Stimulated activated effector memory CD8-positive, alpha-beta T cell treated with anti-CD3 and anti-CD28 coated beads, Interleukin-12 subunit alpha, Interleukin-12 subunit beta, amount 100 ng/mL, for 72 hours (primary cell): Measurements from ENCODE around the gene RPS3.
A peak's percentile ranks its signal among the peaks of the same experiment; 100 is the strongest.
"Not testable (repeated sequence)": the region's sequence is repeated elsewhere in the genome, so short reads cannot be mapped to it uniquely, and the experiment has no call there.

Experiments used
- ATAC-seq: fragments of 150-1000 bp; cut with Tn5 transposase; 2 replicates; pipeline ENCODE4 v1.10.0; 2021
- DNase-seq, 2 donors: peaks; one replicate each; pipeline ENCODE4 v3.0.0; 2021 to 2022; ENCODE audit warnings: low spot score in 2 of 2
- H3K27ac Mint-ChIP-seq: one replicate; pipeline ENCODE4 v1.8.0; 2022; ENCODE audit warnings: mild to moderate bottlenecking, mixed read lengths
- H3K36me3 Mint-ChIP-seq: one replicate; pipeline ENCODE4 v1.8.0; 2022; ENCODE audit warnings: mild to moderate bottlenecking, mixed read lengths
- H3K4me1 Mint-ChIP-seq: one replicate; pipeline ENCODE4 v1.8.0; 2022; ENCODE audit warnings: mixed read lengths
- H3K4me3 Mint-ChIP-seq: one replicate; pipeline ENCODE4 v1.8.0; 2022; ENCODE audit warnings: mild to moderate bottlenecking, mixed read lengths
- H3K9me3 Mint-ChIP-seq: one replicate; pipeline ENCODE4 v1.8.0; 2022; ENCODE audit warnings: mixed read lengths

The RPS3 gene

DNA sequence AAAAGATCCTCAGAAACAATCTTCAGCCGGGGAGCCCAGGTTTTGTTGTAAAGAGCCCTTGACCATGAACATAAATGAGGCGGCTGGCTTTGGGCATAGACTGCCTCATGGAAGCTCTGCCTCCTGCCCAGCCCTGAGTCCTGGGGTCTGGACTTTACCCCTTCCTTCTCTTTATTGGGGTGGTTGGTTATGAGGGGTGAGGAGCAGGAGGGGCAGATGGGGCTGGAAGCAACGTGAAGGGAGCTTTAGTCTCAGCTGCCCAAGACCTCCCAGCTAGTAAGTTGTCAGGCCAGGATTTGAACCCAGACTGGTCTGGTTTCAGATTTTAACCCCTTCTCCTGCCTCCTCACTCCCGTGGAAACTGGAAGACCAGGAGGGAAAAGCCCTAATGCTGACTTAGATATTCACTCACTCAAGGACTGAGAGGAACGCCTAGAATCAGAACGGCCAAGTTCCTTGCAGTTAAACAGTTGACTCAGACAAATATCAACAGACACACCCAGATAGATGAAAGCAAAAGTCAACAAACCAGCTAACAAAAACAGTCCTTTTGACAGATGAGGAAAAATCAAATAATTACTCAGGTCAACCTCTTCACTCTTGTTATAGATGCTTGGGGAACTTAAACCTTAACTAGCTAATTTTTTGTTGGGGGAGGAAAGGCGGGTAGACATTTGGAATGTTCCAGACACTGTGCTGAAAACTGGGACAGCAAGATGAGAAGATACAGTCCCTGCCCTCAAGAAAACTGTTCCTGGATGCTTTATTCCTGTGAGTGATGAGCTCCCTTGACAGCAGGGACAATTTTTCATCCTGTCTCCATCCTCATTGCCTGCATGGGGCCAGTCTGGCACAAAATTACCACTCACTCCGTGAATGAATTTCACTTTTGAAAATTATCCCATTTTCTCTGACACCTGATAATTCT lies 27.1 kb upstream of the RPS3 start:
- Mint-ChIP-seq H3K9me3 (no peaks in the 10 kb centered on the region), H3K36me3 (no peaks in the 10 kb centered on the region), H3K27ac (no peak overlapping the region), H3K4me3 (no peak overlapping the region), H3K4me1 (peaks cover 7% of the 10 kb centered on the region)
- ATAC-seq (no peak), DNase-seq (no peak)

GRCh38 chr11:75373201-75373600 lies 26.1 kb upstream of the RPS3 start:
- DNase-seq (no peak), ATAC-seq (no peak)
- Mint-ChIP-seq H3K4me3 (no peak overlapping the region), H3K4me1 (peaks cover 7% of the 10 kb centered on the region), H3K27ac (no peak overlapping the region), H3K36me3 (no peaks in the 10 kb centered on the region), H3K9me3 (no peaks in the 10 kb centered on the region)

DNA sequence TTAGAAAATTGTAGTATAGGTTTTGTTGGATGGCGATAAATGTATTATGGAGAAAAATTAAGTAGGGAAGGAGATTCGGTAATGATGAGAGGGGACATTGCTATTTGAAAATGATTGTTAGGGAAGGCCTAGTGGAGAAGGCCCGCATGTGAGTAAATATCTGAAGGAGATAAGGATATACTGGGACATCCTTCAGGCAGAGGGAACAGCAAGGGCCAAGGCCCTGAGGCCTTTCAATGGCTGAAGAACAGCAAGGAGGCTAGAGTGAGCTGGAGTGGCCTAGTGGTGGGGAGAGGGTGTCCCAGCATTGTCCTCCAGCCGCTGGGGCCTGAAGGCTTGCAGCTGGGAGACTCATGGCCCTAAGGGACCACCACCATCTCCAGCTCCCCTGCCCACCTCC lies 24.7 kb upstream of the RPS3 start:
- Mint-ChIP-seq H3K36me3 (no peaks in the 10 kb centered on the region), H3K27ac (no peak overlapping the region), H3K4me1 (peaks cover 5% of the 10 kb centered on the region), H3K9me3 (no peaks in the 10 kb centered on the region), H3K4me3 (no peak overlapping the region)
- ATAC-seq (no peak), DNase-seq (no peak)

DNA sequence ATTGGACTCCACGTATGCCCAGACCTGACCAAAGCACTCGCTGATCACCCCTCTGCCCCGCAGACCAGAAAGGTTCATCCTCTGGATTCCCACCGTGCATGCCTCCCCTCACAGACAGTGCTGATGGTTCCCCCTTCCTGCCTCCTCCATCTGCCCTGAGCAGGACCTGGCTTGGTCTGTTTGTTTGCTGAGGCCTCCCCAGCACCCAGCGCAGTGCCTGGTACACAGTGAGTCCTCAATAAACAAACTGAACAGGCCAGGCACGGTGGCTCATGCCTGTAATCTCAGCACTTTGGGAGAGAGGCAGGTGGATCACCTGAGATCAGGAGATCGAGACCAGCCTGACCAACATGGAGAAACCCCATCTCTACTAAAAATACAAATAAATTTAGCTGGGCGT lies 23.7 kb upstream of the RPS3 start:
- DNase-seq = no peak
- Mint-ChIP-seq H3K9me3 (no peaks in the 10 kb centered on the region), H3K27ac (peak overlapping the region; percentile 43), H3K4me1 (no peaks in the 10 kb centered on the region), H3K4me3 (no peak overlapping the region), H3K36me3 (no peaks in the 10 kb centered on the region)
- ATAC-seq = no peak

GRCh38 chr11:75376175-75376574 lies 23.1 kb upstream of the RPS3 start:
- H3K27ac Mint-ChIP-seq = no peak overlapping the region
- H3K4me1 Mint-ChIP-seq = no peaks in the 10 kb centered on the region
- no peak overlapping the region for H3K4me3 Mint-ChIP-seq
- H3K36me3 Mint-ChIP-seq = no peaks in the 10 kb centered on the region
- no peak for ATAC-seq
- DNase-seq = no peak
- H3K9me3 Mint-ChIP-seq = no peaks in the 10 kb centered on the region

DNA sequence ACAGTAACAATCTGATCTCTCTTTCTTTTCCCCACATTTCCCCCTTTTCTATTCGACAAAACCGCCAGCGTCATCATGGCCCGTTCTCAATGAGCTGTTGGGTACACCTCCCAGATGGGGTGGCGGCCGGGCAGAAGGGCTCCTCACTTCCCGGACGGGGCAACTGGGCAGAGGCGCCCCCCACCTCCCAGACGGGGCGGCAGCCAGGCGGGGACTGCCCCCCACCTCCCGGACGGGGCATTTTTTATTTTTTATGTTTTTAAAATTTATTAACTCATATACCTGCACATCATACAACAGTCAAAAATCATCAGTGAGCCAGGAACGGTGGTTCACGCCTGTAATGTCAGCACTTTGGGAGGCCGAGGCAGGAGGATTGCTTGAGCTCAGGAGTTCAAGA lies 20.5 kb upstream of the RPS3 start:
- DNase-seq, H3K4me3 Mint-ChIP-seq, H3K9me3 Mint-ChIP-seq, H3K4me1 Mint-ChIP-seq, H3K27ac Mint-ChIP-seq, H3K36me3 Mint-ChIP-seq, ATAC-seq: not testable (repeated sequence)

- Mint-ChIP-seq H3K36me3 (no peaks in the 10 kb centered on the region), H3K27ac (no peak overlapping the region), H3K4me3 (no peak overlapping the region), H3K9me3 (no peaks in the 10 kb centered on the region), H3K4me1 (peaks cover 16% of the 10 kb centered on the region)
- ATAC-seq (no peak), DNase-seq (no peak)
These were observed 19.1 kb upstream of the RPS3 start for GRCh38 chr11:75380245-75380644.

- no peak overlapping the region for H3K4me3 Mint-ChIP-seq
- H3K4me1 Mint-ChIP-seq = peaks cover 16% of the 10 kb centered on the region
- ATAC-seq (no peak), DNase-seq (no peak)
- no peaks in the 10 kb centered on the region for H3K9me3 Mint-ChIP-seq
- H3K36me3 Mint-ChIP-seq = no peaks in the 10 kb centered on the region
- H3K27ac Mint-ChIP-seq = peak overlapping the region; percentile 26
These were observed 18.4 kb upstream of the RPS3 start for GRCh38 chr11:75380716-75381420.

DNA sequence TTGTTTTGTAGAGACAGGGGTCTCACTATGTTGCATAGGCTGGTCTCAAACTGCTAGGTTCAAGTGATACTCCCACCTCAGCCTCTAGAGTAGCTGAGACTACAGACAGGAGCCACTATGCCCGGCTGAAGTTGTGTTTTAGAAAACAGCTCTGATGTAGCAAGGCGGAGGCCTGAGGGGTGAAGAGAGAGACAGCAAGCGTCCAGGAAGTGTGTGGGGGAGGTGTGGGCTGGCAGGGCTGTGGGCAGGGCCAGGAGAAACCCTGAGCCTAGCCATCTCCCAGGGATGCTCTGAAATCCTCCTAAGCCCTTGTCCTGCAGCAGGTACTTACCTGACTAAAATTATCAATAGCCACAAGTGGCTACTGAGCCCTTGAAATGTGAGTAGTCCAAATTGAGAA lies 16.1 kb upstream of the RPS3 start:
- Mint-ChIP-seq H3K36me3 (no peaks in the 10 kb centered on the region), H3K4me1 (peaks cover 16% of the 10 kb centered on the region), H3K9me3 (no peaks in the 10 kb centered on the region), H3K4me3 (no peak overlapping the region), H3K27ac (peak overlapping the region; percentile 67)
- DNase-seq (no peak), ATAC-seq (peak; percentile 73)

GRCh38 chr11:75384438-75385080 lies 14.8 kb upstream of the RPS3 start:
- no peaks in the 10 kb centered on the region for H3K36me3 Mint-ChIP-seq
- no peaks in the 10 kb centered on the region for H3K9me3 Mint-ChIP-seq
- H3K4me1 Mint-ChIP-seq = peaks cover 16% of the 10 kb centered on the region
- H3K4me3 Mint-ChIP-seq = peak overlapping the region; percentile 42
- DNase-seq (peak; percentile 70 to 86), ATAC-seq (peak; percentile 80)
- peak overlapping the region; percentile 74 for H3K27ac Mint-ChIP-seq

DNA sequence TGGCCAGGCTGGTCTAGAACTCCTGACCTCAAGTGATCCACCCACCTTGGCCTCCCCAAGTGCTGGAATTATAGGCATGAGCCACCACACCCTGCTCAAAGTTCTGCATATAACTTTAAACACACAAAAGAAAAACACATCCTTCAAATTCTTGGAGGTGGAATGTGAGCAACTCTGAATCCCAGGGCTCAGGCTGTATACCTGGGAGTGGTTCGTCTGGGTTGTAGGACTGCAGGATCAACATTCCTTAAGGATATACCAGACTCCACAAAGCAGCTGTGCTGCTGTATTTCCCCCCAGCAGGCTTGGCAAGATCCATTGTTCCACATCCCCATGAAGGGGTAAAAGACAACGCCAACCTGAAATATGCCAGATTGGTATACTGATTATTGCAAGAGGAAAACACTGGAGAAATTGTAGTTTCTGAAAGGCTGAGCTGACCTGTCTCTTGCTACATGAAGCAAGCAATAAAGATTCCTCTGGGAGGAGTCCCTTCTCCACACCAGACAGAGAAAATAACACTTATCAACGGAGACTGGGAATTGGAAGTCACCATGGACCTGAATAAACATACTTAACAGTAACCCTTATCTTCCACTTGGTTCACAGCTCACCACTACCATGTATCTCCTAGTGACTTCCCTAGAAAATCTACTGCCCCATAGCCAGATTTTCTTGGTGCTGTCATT lies 12.2 kb upstream of the RPS3 start:
- no peak for ATAC-seq

GRCh38 chr11:75387736-75388294 lies 11.5 kb upstream of the RPS3 start:
- no peak overlapping the region for H3K27ac Mint-ChIP-seq
- H3K36me3 Mint-ChIP-seq = no peaks in the 10 kb centered on the region
- H3K9me3 Mint-ChIP-seq = no peaks in the 10 kb centered on the region
- peaks cover 16% of the 10 kb centered on the region for H3K4me1 Mint-ChIP-seq
- no peak for DNase-seq
- H3K4me3 Mint-ChIP-seq = no peak overlapping the region
- ATAC-seq = no peak

More for the DNA sequence above, 12.2 kb upstream of the RPS3 start:
- Mint-ChIP-seq H3K36me3 (no peaks in the 10 kb centered on the region), H3K9me3 (no peaks in the 10 kb centered on the region), H3K4me3 (no peak overlapping the region), H3K27ac (no peak overlapping the region), H3K4me1 (peaks cover 16% of the 10 kb centered on the region)
- no peak for DNase-seq

GRCh38 chr11:75388386-75389275 lies 10.7 kb upstream of the RPS3 start:
- no peak overlapping the region for H3K4me3 Mint-ChIP-seq
- H3K4me1 Mint-ChIP-seq = peaks cover 9% of the 10 kb centered on the region
- peak; percentile 45 to 78 for DNase-seq
- no peak overlapping the region for H3K27ac Mint-ChIP-seq
- no peaks in the 10 kb centered on the region for H3K9me3 Mint-ChIP-seq
- H3K36me3 Mint-ChIP-seq = no peaks in the 10 kb centered on the region
- ATAC-seq = peak; percentile 83

GRCh38 chr11:75389276-75389605 lies 10.1 kb upstream of the RPS3 start:
- Mint-ChIP-seq H3K4me3 (no peak overlapping the region), H3K9me3 (no peaks in the 10 kb centered on the region), H3K36me3 (no peaks in the 10 kb centered on the region), H3K27ac (no peak overlapping the region), H3K4me1 (peaks cover 9% of the 10 kb centered on the region)
- ATAC-seq (peak; percentile 81), DNase-seq (no peak)
